EL (cell line): ENCODE results near the gene DUSP8.

ENCODE experiments used
- DNase-seq: peaks from one replicate; pipeline ENCODE4 v3.0.0-alpha.2; 2016

Gene DUSP8

DNA sequence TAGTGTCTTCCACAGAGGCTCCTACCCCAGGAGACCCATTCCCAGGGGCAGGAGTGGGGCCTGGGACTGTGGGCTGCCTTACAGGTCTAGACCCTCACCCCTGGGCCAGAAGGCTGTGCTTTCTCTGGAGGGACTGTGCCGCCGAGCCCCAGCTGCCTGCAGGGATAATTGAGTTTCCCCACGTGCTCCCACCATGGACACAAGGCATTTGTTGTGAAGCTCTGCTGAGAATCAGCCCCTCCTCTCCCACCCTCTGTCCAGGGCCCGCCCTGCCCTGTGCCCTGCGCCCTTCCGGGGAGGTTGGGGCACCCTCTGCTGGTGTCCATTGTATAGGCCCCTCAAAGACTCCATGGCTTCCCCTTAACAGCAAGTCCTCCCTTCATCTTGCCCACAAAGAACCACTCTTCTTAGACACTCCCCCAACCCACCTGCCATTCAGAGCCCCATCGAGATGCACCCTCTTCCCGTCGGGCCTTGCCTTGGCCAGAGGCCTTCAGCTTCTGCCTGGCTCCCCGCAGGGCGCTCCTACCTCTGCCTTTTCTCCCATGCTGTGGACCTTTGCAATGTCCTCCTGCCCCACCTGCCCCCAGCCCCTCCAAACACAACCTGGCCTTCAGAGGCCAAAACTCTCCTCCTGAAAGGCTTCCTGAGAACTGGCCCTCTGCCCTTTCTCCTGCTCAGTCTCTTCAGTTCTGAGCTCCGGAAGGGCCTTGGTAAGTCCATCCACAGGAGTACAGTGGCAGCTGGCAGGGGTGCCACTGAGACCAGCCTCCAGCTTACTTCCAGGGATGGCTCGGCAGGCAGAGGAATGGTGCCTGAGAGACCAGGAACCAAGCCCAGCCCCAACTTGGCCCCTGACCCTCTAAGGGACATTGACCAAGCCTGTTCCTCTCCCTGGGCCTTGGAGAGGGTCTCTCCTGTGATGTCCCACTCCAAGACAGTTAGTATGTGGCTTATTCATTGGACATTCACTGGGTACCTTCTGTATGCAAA, 22.4 kb downstream of the DUSP8 start:
- DNase-seq: no peak

GRCh38 chr11:1548221-1549070, 23.6 kb downstream of the DUSP8 start:
- DNase-seq: peak; percentile 64

DNA sequence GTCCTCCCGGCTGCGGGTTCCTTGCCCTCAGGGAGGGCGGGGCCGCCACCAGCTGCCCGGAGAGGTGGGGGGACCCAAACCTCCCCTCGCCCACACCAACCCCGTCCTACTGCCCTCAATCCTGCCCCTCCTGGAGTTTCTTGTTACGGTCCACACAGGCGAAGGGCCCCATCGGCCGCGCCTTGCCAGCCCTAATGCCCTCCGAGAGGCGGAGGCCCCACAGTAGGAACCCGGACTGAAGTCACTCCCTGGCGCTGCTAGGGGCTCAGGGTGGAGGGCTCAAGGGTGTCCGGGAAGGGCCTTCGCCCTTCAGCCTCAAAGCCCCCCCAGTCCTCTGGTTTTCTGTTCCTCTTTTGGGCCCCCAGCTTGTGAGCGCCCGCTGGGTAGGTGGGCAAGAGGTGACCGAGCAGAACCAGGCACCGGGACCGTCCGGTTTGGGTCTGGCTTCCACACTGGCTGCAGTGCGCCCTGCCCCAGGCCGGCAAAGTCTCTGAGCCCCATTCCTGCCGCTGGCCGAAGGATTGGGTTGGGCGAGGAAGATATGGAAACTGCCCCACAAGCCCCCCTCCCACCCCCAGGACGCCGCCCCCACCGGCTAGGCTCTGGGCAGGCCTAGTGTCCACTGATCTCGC, 24.5 kb downstream of the DUSP8 start:
- DNase-seq: no peak

- DNase-seq: peak; percentile 53
Measured at GRCh38 chr11:1546536-1547466, 25.3 kb downstream of the DUSP8 start.

- no peak for DNase-seq
Measured at GRCh38 chr11:1546077-1546535, 26.0 kb downstream of the DUSP8 start.

DNA sequence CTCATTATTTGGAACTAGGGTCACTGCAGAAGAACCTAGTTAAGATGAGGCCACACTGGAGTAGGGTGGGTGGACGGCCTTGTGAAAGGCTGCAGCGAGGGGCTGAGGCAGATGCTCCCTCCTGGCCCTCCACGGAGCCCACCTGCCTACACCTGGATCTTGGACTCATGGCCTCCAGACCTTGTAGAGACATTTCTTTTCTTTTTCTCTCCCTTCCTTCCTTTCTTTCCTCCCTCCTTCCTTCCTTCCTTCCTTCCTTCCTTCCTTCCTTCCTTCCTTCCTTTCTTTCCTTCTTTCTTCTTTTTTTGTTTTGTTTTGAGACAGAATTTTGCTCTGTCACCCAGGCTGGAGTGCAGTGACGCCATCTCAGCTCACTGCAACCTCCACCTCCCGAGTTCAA, 26.6 kb downstream of the DUSP8 start:
- DNase-seq: no peak

GRCh38 chr11:1544536-1544935, 27.5 kb downstream of the DUSP8 start:
- DNase-seq: no peak

GRCh38 chr11:1543606-1544263, 28.3 kb downstream of the DUSP8 start:
- DNase-seq: no peak

GRCh38 chr11:1542267-1542666, 29.8 kb downstream of the DUSP8 start:
- DNase-seq: no peak

DNA sequence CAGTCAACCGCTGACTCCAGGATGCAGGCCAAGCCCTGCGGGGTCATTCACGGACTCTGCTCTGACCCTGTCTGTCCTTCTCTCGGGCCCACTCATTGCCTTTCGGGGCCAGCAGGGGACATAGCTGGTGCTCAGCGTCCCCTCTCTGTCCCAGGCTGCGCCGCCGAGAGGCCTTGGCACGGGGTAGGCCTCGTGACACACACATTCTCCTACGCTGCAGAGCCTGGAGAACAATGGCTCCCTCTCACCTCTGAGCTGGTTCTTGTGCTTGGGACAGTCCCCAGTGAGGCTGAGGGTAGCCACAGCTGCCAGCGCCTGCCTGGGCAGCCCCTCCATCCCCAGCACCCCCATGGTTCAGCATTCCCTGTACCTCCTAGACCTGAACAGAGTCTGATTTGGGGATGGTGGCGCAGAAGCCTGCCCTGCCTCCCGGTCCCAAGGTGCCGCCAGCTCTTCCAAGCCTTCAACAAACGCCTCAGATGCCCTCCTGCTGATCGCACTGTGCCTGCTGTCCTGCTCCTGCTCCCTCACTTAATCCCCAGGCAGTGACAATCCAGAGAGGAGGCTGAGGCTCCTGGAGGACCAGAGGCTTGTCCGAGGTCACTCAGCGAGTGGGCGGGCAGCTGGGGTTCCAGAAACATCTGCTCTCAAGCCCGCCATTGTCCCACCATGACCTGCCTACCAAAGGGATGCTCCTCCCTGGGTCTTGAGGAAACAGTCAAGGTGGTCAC, 30.4 kb downstream of the DUSP8 start:
- DNase-seq: no peak

GRCh38 chr11:1540074-1540473, 32.0 kb downstream of the DUSP8 start:
- no peak for DNase-seq

- no peak for DNase-seq
Measured at GRCh38 chr11:1538153-1538552, 33.9 kb downstream of the DUSP8 start.

- no peak for DNase-seq
Measured at GRCh38 chr11:1536065-1536843, 35.8 kb downstream of the DUSP8 start.

DNA sequence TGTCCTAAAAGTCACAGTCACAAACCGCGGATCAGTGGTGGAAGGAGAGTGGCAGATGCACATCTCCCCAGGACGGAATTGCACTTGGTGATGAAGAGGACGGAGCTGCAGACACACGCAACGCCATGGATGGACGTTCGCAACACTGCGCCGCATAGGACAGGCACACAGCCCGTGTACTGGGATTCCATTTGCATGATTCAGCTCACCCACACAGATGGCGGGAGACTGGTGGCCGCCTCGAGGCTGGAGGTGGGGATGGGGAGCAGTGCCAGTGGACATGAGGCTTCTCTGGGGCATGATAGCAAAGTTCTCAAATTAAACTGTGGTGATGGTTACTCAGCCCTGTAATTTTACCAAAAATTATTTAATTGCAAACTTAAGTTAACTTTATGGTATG, 37.4 kb downstream of the DUSP8 start:
- DNase-seq: peak; percentile 67

GRCh38 chr11:1534171-1534570, 37.9 kb downstream of the DUSP8 start:
- no peak for DNase-seq

DNA sequence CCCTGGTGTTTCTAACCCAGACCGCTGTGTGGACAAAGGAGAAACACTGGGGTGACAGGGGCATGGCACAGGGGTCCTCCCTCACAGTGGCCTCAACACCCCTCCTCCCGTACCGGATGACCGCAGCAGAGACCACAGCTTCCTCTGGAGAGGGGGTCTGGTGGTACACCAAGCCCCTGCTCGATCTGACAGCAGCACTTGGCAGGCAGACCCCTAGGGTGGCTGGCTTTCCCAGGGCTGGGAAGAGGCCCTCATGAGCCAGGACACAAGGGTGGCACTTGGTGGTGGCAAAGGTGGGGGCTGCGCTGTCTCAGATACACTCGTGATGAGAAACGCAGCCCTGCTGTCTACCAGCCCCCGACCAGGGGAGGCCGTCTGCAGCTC, 38.7 kb downstream of the DUSP8 start:
- DNase-seq: no peak

GRCh38 chr11:1532606-1533341, 39.3 kb downstream of the DUSP8 start:
- peak; percentile 72 for DNase-seq

DNA sequence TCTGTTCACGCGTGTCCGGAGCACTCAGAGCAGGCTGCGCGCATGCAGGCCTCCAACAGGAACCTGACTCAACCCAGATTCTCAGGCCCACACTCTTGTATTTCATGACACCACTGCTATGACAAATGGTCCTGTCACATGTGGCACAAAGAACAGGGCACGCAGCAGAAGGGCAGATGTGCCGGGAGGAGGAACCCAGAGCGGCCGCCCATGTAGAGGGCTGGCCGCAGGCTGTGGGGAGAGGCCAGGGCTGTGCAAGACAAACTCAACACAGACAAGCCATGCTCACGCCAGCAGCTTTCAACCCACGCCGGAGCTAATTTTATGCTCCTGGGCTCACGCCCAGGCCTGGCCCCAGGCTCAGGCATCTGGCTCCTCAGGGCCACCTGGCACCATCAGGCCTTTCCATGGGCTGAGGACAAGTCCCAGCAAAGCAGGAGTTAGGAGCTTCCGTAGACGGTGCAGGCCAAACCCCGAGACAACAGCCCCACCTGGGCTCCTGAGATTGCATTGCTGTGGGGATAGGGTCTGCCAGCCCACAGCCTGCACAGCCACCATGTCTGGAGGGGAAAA, 40.0 kb downstream of the DUSP8 start:
- peak; percentile 30 for DNase-seq
